Prostate gland (tissue), 2 donors: ENCODE data around the gene ADARB2.

Experiments
- CTCF ChIP-seq, 4 experiments: fragments of 200-600 bp in 2 of 4; fragments of 450-650 bp in 2 of 4; sonication (generic) in 2 of 4; IDR thresholded peaks; 1 replicate in 3 of 4; 2 replicates in 1 of 4; pipeline ENCODE4 v1.5.1; 2016 to 2019; ENCODE audit warnings: antibody characterized with exemption in 4 of 4, mild to moderate bottlenecking in 2 of 4, moderate library complexity in 2 of 4
- POLR2A ChIP-seq: fragments of 450-650 bp; IDR thresholded peaks from one replicate; pipeline ENCODE4 v1.6.1; 2016; ENCODE audit warnings: antibody characterized with exemption, mild to moderate bottlenecking
- POLR2AphosphoS5 ChIP-seq: sonication (generic); formaldehyde crosslinking; IDR thresholded peaks from one replicate; pipeline ENCODE4 v1.6.1; 2017; ENCODE audit warnings: antibody characterized with exemption

- TF ChIP-seq CTCF (IDR thresholded peaks at IDR 0.05) (no peak), POLR2AphosphoS5 (peak; percentile 45), POLR2A (no peak)
Measured at GRCh38 chr10:1687190-1687589, 50.1 kb downstream of the ADARB2 start.
